ENCODE measurements around the gene DOCK8. TPM values are rescaled to one million over a fixed set of nuclear protein-coding genes. Genes with fewer than 3 reads are reported as not detected.
A peak's percentile ranks its signal among the peaks of the same experiment; 100 is the strongest.
"Not testable (repeated sequence)": the region's sequence is repeated elsewhere in the genome, so short reads cannot be mapped to it uniquely, and the experiment has no call there.

Gene DOCK8
- total and polyA plus RNA-seq, 2 of the 13 experiments (the other 11 are each of a cell fraction or from before 2014, with no cell fraction given): 0.28 to 0.38 TPM

DNA sequence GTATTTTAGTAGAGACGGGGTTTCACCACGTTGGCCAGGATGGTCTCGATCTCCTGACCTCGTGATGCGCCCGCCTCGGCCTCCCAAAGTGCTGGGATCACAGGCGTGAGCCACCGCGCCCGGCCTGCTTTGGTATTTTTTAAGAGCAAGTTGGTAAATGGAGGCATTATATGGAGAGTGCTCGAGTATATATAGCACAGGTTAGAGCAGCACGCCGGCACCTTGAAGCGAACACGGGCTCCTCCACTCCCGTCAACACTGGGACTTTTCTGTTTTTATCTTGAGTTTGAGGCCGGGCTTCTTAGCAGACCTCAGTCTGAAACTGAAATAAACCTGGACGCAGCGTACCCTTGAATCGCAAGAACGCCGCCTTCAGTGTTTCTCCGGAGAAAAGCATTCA lies 764 bp upstream of the DOCK8 start:
- H2AFZ ChIP-seq (ENCODE audit: low read length); DNase-seq (ENCODE audit: low spot score); H3K4me1 ChIP-seq (ENCODE audit: insufficient read depth, low read length); BruUV-seq (replicated peaks); H3K79me2 ChIP-seq (ENCODE audit: insufficient read depth, low read length); ATAC-seq; CTCF ChIA-PET (ENCODE audit: low intra/inter-chr PET ratio, low total read pairs); H4K20me1 ChIP-seq (ENCODE audit: insufficient read depth, low read length); H3K9ac ChIP-seq (ENCODE audit: insufficient read depth, low read depth, low read length); H3K9me3 ChIP-seq (ENCODE audit: low read length); POLR2A ChIA-PET; H3K4me3 ChIP-seq (replicated peaks in 1 of 3; ENCODE audit: insufficient read depth in 1 of 3, low read depth in 2 of 3, low read length in 3 of 3); H3K36me3 ChIP-seq (replicated peaks in 1 of 2; ENCODE audit: control insufficient read depth in 1 of 2, insufficient read depth in 2 of 2, low read length in 2 of 2); H3K27ac ChIP-seq (ENCODE audit: extremely low read length, insufficient read depth, low read length); FAIRE-seq; intact Hi-C loops (cut with micrococcal nuclease; ENCODE audit: unreplicated experiment); in situ Hi-C loops (cut with HindIII; ENCODE audit: extremely low pct_ligation_motif_present, low pct_unique_long_range_greater_than_20kb): not testable (repeated sequence)
- 98% methylated on average over 24 of the region's 24 CpGs for WGBS (ENCODE audit: low lambda C conversion rate)
- Histone ChIP-seq H3K27me3 (ENCODE audit: control insufficient read depth in 1 of 2, insufficient read depth in 2 of 2, low read length in 2 of 2) (peaks cover 0 to 23% of the 10 kb centered on the region in 2 experiments; a peak in 2 of 5 replicates), H3K4me2 (ENCODE audit: low read depth, low read length) (peak overlapping the region; percentile 80; the same call in 1 of the 2 replicates)

DNA sequence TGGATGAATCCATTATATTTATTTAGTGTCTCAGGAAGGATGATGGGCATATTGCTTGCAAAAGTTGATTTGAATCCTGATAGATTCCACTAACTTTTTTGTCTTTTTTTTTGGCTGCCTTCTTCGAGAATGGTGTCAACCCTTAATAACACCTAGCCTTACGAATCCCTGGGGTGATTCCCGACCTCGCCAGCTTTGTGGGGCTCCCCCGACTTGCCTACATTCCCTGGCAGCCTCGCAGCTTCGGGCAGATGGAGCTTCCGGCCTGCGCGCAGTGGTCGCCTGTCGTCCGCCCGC lies 366 bp upstream of the DOCK8 start:
- in situ Hi-C loops (cut with HindIII; ENCODE audit: extremely low pct_ligation_motif_present, low pct_unique_long_range_greater_than_20kb): no loop called here
- intact Hi-C loops (cut with micrococcal nuclease; ENCODE audit: unreplicated experiment): no loop called here
- peaks cover 0 to 23% of the 10 kb centered on the region in 2 experiments; a peak in 2 of 5 replicates for H3K27me3 ChIP-seq (ENCODE audit: control insufficient read depth in 1 of 2, insufficient read depth in 2 of 2, low read length in 2 of 2)
- no peak overlapping the region for H3K9ac ChIP-seq (ENCODE audit: insufficient read depth, low read depth, low read length)
- H3K4me2 ChIP-seq (ENCODE audit: low read depth, low read length): peak overlapping the region; percentile 80
- no peak for DNase-seq (ENCODE audit: low spot score)
- ChIA-PET POLR2A (no interaction called here), CTCF (ENCODE audit: low intra/inter-chr PET ratio, low total read pairs) (no interaction called here)
- BruUV-seq (replicated peaks): no TSS peak
- 6% methylated on average over 10 of the region's 14 CpGs for WGBS (ENCODE audit: low lambda C conversion rate)
- H3K4me3 ChIP-seq (replicated peaks in 1 of 3; ENCODE audit: insufficient read depth in 1 of 3, low read depth in 2 of 3, low read length in 3 of 3): peak overlapping the region; percentile 51 to 77 (median 62)
- H3K79me2 ChIP-seq (ENCODE audit: insufficient read depth, low read length): no peaks in the 10 kb centered on the region
- H3K27ac ChIP-seq (ENCODE audit: extremely low read length, insufficient read depth, low read length): no peak overlapping the region
- no peak for FAIRE-seq
- H2AFZ ChIP-seq (ENCODE audit: low read length): no peak overlapping the region
- ATAC-seq: no peak
- no peaks in the 10 kb centered on the region for H3K9me3 ChIP-seq (ENCODE audit: low read length)
- H4K20me1 ChIP-seq (ENCODE audit: insufficient read depth, low read length): no peaks in the 10 kb centered on the region
- no peaks in the 10 kb centered on the region for H3K36me3 ChIP-seq (replicated peaks in 1 of 2; ENCODE audit: control insufficient read depth in 1 of 2, insufficient read depth in 2 of 2, low read length in 2 of 2)
- peaks cover 8% of the 10 kb centered on the region; the same call in 1 of the 2 replicates for H3K4me1 ChIP-seq (ENCODE audit: insufficient read depth, low read length)
- TF ChIP-seq HNF4A (CRISPR knock-in tag; IDR thresholded peaks at IDR 0.05) (no peak), MED13 (CRISPR knock-in tag; IDR thresholded peaks at IDR 0.05) (no peak), ZNF563 (CRISPR knock-in tag; IDR thresholded peaks at IDR 0.05) (peak; percentile 16; the same call in 1 of the 2 replicates), ZNF773 (CRISPR knock-in tag; IDR thresholded peaks at IDR 0.05; ENCODE audit: borderline replicate concordance) (no peak), ARID3A (IDR thresholded peaks at IDR 0.05; ENCODE audit: low read depth, low read length) (no peak), TEAD2 (CRISPR knock-in tag; IDR thresholded peaks at IDR 0.05) (no peak), MBD4 (IDR thresholded peaks at IDR 0.05; ENCODE audit: borderline replicate concordance, low read length) (no peak), PHF5A (CRISPR knock-in tag; IDR thresholded peaks at IDR 0.05; ENCODE audit: low read depth, unreplicated experiment) (no peak), ZFP41 (CRISPR knock-in tag; IDR thresholded peaks at IDR 0.05; ENCODE audit: borderline replicate concordance) (no peak), BORCS8-MEF2B (CRISPR knock-in tag; IDR thresholded peaks at IDR 0.05) (no peak), RARA (CRISPR knock-in tag; IDR thresholded peaks at IDR 0.05) (no peak), ZNF3 (CRISPR knock-in tag; IDR thresholded peaks at IDR 0.05) (no peak), SP140L (CRISPR knock-in tag; IDR thresholded peaks at IDR 0.05; ENCODE audit: borderline replicate concordance) (no peak), ETV5 (CRISPR knock-in tag; IDR thresholded peaks at IDR 0.05; ENCODE audit: borderline replicate concordance) (0 out of 2 replicates have a peak, but pooled peaks have one; percentile 43), KMT2B (CRISPR knock-in tag; IDR thresholded peaks at IDR 0.05) (no peak; the same call in 1 of the 2 replicates), ZBTB8A (CRISPR knock-in tag; IDR thresholded peaks at IDR 0.05; ENCODE audit: borderline replicate concordance, low read depth) (no peak), RBM39 (IDR thresholded peaks at IDR 0.05; ENCODE audit: low read depth, low read length, poor library complexity, severe bottlenecking) (no peak)
- TF ChIP-seq, protein P1, sequence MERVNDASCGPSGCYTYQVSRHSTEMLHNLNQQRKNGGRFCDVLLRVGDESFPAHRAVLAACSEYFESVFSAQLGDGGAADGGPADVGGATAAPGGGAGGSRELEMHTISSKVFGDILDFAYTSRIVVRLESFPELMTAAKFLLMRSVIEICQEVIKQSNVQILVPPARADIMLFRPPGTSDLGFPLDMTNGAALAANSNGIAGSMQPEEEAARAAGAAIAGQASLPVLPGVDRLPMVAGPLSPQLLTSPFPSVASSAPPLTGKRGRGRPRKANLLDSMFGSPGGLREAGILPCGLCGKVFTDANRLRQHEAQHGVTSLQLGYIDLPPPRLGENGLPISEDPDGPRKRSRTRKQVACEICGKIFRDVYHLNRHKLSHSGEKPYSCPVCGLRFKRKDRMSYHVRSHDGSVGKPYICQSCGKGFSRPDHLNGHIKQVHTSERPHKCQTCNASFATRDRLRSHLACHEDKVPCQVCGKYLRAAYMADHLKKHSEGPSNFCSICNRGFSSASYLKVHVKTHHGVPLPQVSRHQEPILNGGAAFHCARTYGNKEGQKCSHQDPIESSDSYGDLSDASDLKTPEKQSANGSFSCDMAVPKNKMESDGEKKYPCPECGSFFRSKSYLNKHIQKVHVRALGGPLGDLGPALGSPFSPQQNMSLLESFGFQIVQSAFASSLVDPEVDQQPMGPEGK (CRISPR knock-in tag; IDR thresholded peaks at IDR 0.05): no peak
